GM19238 (cell line): ENCODE data around the gene MTNR1B.

ENCODE experiments used
- DNase-seq: peaks from one replicate; pipeline ENCODE4 v3.0.0; 2011; ENCODE audit warnings: low spot score; ENCODE audit not compliant: insufficient read length

MTNR1B gene

DNA sequence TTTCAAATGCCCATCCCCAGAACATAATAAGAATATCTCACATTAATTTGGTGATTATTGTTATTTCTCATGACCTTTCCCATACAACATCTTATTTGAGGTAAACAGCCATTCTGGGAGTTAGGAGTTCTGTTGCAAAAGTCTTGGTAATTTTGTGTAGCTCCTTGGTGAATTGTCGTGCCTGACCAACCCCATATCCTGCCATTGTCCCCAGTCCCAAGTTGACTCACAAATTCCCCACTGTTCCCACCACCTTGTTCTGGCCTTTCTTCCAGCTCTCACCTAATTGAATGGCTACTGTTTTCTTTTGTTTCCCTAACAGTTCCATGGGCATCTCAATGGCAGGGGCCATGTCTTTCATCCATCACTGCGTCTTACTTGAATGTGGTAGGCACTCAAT, 8.0 kb downstream of the MTNR1B start:
- no peak for DNase-seq

DNA sequence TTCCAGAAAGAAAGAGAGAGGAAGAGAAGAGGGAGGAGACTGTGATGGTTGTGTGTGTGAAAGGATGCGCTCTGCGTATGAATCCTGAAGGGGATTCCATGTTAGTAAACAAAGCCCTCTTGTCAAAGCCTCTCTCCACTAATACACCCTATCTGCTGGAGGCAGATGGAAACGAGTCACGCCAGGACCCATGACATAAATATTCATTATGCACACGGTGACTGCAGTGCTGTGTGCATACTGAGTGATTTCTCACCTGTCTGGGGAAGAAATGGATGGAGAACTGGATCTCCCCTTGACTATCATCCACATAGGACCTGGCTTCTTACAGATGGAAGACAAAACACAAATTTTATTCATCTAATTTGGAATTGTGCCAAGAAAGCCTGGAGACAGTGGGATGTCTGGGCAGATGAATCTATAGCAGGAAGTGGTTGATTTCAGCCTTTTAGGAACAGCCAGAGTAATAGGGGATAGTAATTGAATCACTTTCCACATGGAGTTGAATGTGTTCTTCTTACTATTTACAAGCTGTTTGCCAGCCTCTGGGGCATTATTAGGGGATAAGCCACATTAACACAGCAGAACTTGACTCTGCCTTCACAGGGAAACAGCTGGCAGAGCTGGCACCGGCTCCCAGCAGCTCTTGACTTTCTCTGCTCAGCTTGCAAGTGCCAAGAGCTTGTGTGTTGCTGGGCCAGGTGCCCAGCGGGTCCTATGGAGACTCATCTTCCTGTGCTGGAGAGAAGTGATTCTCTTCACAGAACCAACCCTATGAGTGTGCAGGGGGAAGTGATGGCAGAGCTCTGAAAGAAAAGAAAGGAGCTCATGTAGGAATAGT, 9.0 kb downstream of the MTNR1B start:
- no peak for DNase-seq

DNA sequence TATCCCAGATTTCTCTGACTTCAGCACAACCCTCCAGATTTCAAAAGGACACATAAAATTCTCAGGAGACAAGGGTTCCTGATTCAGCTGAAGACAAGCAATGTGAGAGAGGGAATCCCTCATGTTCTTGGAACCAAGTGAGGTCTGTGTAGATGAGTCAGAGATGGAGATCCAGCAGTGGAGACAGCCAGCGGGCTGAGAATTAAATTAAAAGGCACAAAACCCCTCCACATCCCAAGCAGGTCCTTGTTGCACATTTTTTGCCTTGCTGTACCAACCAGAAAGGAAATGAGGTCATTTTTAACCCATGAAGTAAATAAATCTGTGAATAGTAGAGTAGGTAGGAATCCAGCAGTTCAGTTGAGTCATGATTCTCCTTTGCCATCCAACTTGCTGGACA, 9.7 kb downstream of the MTNR1B start:
- DNase-seq = no peak

DNA sequence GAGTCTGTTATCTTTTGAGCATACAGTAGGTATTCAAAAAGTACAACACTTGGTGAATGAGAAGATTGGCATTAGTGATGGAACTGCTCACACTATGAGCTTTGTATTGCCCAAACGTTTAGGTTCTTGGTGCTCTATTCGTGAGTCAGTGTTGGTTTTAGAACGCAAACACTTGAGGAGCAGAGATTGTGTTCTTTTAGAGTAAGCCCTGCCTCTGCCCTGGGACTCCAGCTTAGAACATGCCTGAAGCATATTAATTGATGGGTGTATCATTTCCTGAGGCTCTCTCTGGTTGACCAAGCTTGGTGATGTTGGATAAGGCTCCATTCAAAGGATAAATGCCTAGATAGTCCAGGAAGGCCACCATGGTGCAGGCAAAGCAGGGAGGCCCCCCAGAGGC, 10.9 kb downstream of the MTNR1B start:
- DNase-seq = no peak

DNA sequence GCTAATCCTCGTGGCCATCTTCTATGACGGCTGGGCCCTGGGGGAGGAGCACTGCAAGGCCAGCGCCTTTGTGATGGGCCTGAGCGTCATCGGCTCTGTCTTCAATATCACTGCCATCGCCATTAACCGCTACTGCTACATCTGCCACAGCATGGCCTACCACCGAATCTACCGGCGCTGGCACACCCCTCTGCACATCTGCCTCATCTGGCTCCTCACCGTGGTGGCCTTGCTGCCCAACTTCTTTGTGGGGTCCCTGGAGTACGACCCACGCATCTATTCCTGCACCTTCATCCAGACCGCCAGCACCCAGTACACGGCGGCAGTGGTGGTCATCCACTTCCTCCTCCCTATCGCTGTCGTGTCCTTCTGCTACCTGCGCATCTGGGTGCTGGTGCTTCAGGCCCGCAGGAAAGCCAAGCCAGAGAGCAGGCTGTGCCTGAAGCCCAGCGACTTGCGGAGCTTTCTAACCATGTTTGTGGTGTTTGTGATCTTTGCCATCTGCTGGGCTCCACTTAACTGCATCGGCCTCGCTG, 12.1 kb downstream of the MTNR1B start:
- no peak for DNase-seq

DNA sequence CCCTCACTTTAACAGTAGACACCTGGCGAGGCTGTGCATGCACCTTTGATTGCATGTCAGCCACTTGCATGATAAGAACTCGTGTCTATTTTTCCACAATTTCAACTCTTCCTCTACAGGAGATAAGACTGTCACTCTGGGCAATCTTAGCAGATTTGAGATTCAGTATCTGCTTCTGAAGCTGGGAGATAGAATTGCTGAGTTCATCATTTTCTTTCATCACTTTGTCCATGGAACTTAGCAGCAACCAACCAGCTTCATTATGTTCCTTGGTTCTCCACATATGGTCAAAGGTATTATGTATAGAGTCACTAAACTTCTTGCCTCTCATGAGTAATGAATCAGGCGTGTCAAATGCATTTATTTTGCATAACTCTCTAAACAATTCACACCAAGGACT, 17.1 kb downstream of the MTNR1B start:
- no peak for DNase-seq

DNA sequence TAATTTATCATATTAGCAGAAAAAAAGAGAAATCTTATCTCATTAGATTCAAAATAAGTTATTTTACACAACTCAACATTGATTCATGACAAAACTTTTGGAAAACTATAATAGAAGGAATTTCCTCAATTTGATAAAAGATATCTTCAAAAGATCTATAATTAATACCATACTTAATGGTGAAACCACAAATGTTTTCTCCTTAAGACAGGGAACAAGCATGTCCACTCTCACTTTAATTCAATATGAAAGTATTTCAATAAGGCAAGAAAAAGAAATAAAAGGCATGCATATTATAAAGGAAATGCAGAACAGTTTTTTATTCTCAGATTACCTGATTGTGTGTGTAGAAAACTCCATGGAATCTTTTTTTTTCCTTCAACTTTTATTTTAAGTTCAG, 23.6 kb downstream of the MTNR1B start:
- no peak for DNase-seq

DNA sequence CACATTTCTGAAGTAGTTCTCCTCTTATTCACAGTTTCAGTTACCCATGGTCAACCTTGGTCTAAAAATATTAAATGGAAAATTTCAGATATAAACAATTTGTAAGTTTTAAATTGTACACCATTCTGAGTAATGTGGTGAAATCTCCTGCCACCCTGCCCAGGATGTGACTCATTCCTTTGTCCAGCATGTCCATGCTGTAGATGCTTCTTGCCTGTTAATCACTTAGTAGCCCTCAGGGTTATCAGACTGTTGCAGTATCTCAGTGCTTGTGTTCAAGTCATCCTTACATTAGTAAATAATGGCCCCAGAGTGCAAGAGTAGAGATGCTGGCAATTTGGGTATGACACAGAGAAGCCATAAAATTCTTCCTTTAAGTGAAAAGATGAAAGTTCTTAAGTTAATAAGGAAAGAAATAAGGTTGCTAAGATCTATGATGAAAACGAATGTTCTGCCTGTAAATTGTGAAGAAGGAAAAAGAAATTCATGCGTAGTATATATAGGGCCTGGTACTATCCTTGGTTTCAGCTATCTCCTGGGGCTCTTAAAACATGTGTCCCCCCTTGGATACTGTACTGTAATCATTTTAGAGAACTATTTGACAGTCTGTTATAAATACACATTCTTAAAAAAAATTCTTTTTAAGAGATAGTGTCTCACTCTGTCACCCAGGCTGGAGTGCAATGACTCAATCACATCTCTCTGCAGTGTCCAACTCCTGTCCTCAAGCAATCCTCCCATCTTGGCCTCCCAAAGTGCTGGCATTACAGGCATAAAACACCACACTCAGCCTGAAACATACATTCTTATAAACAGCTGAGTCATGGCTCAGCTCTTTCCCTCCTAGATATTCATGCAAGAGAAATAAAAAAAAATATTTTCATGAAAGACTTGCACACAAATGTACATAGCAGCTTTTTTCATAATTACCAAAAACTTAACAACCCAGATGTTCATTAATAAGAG, 31.3 kb downstream of the MTNR1B start:
- DNase-seq = no peak

DNA sequence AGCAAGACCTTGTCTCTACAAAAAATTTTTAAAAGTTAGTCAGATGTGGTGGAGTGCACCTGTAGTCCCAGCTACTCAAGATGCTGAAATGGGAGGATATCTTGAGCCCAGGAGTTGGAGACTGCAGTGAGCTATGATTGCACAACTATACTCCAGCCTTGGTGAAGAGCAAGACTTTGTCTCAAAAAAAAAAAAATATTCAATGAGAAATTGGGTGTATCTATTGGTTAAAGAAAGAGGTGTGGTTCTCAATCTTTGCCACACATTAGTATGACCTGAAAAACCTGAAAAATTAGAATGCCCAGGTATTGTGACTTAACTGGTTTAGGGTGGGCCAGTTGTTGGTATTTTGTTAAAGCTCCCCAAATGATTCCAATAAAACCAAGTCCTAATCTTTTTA, 32.4 kb downstream of the MTNR1B start:
- DNase-seq = no peak

DNA sequence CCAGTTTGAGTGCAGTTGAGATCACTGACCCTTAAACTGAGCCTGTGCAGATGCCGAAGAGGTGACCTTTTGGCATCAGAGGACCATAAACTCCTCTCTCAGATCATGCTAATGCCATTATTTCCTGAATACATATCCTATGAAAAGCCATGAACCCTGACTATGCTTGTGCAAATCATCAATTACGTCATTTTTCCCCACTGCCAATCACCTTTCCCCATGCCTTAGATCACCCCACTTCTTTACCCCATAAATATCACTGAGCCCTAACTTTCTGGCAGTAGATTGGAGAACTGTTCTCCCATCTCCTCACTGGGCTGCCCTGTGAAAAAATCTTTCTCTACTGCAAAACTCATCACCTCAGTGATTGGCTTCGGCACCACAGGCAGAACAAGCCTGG, 32.9 kb downstream of the MTNR1B start:
- no peak for DNase-seq

DNA sequence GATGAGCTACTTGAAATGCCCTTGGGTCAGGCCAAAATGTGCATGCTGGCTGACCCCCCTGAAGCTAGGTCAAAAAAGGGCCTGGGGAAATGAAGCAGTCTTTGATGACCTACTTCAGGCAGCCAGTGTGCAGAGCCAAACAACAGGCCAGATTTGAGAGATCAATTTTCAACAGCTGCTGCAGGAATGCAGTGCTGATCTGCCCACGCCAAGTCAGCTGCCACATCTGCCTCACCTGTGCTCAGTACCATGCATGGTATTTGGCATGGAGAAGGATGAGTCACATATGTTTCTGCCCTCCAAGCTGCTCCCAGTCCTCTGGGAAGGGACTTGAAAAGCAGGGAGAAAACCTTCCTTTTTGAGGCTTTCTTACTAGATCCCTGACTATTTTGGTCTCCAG, 35.8 kb downstream of the MTNR1B start:
- no peak for DNase-seq

DNA sequence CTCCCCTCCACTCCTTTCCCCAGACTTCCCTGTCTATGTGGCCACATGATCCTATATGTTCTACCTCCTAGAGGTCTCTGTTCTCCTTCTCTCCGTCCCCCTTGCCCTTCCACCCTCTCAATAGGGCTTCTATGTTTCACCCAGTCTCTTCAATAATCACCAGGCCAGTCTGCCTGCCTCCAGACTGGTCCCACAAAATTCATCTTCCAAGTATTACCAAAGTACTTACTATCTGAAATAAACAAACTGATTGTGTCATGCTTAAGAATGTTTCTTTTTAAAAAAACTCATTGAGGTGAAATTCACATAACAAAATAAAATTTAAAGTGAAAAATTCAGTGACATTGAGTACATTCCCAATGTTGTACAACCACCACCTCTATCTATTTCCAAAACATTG, 44.2 kb downstream of the MTNR1B start:
- no peak for DNase-seq

DNA sequence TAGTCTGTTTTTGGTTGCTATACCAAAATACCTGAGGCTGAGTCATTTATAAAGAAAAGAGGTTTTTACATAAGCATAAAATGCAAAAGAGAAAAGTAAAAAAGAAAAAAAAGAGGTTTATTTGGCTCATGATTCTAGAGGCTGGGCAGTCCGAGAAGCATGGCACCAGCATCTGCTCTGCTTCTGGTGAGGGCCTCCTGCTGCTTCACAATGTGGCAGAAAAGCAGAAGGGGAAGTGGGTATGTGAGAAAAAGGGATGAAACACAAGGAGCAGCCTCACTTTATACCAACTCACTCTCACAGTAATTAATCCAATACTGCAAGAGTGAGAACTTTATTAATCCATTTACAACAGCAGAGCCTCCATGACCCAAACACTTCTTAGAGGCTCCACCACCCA, 47.1 kb downstream of the MTNR1B start:
- no peak for DNase-seq

DNA sequence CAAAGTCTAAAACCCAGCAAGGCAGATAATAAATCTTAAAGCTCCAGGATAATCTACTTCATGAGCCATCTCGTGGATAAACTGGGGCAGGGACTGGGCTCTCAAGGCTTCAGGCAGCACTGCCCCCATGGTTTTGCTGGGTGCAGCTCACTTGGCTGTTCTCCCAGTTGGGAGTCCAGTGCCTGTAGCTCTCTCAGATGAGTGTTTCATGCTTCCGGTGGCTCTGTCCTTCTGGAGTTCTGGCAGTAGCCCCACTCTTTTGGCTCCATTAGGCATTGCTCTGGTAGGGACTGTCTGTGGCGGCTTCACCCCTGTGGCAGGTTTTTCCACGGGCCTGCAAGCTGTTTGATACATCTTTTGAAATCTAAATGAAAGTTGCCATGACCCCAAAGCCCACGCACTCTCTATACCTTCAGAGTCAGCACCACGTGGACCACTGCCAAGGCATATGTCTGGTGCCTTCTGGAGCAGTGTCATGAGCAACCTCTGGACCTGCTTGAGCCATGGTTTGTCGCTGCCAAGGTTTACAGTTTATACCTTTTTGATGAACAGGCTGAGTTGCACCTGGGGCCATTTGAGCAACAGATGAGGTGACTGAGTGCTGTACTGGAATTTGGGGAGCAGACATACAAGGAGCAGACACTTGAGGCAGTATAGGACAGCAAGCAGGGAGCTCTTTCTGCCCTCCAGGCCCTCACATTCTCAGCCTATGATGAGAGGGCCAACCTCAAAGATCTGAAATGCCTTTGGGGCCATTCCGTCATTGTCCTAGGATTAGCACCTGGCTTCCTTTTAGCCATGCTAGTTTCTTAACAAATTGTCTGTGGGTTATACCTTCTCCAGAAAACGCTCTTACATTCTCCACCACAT, 48.6 kb downstream of the MTNR1B start:
- no peak for DNase-seq

DNA sequence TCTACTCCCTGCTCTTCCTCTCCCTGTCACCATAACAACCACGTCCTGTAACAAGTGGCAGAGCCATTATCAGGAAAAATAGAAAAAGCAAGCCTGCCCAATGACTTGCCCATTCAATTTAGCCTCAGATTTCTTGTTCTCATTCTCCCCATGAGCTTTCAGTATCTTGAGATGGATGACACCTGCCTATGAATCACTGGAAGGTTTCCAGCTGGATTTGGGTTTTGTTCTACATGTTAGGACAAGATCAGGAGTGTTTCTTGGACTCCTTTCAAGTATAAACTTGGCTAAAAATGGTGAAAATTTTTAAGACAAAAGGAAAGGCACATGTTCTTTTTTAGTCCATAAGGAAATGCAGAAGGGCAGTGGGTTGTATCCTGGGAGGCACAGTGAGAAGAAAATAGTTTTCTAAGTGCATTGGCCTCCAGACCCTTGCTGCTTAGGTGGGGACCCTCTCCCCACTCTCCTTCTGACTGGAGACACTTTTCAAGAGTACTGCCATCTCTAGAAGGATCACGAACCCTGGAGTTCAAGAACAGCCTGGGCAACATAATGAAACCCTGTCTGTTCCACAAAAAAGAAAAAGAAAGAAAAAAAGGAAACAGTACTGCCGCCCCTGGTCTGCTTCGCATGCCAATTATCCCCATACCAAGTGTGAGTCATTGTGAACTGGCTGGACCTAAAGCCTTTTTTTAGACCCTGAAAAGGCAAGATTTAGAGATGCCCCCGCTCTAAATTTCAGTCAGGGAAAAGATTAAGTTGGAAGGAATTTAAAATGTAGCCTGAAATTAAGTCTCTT, 51.0 kb downstream of the MTNR1B start:
- DNase-seq = no peak

DNA sequence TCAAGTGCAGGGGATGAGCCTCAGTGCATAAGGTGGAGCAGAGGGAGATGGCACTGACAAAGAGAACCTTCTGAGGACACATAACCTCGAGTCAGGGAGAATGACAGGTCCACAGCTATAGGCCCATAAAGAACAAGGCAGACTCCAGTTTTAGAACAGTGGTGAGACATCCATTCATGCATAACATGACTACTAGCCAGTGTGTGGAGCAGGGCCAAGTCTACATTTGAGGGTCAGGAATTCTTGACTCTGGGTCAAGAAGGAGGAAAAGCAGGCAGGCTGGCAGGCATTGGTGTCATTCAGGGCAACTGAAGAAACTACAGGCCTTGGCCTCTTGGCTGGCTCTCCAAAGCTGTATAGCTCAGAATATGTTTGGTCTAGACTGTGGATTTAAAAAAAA, 54.9 kb downstream of the MTNR1B start:
- DNase-seq = no peak

DNA sequence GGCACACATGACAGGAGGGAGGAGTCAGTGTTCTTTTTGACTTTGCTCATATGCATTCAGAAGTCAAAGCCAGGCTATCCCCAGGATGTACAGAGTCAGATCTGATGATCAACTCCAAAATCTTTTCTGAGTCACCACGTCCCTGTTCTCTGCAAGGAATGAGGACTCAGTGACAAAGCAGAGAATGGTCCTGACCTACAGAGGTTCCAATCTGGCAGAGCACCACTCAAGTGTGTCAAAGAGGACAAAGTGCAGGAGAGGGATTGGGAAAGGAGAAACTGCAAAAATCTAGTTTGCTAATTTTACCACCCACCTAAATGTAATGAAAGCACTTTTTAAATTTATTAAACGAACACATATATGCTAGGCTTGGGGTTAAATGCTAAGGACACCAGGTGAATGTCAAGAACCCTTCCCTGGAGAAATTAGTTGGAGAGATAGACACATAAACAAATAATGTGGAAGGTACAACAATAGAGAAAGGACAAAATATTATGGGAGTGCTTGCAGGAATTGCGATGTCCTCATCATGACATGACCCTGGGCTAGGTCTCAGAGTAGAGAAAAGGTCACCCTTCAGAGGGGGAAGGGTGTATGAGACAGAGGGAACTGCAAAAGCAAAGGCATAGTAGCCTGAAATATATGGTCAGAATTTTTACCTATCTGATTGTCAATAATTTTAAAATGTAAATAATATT, 56.3 kb downstream of the MTNR1B start:
- no peak for DNase-seq

DNA sequence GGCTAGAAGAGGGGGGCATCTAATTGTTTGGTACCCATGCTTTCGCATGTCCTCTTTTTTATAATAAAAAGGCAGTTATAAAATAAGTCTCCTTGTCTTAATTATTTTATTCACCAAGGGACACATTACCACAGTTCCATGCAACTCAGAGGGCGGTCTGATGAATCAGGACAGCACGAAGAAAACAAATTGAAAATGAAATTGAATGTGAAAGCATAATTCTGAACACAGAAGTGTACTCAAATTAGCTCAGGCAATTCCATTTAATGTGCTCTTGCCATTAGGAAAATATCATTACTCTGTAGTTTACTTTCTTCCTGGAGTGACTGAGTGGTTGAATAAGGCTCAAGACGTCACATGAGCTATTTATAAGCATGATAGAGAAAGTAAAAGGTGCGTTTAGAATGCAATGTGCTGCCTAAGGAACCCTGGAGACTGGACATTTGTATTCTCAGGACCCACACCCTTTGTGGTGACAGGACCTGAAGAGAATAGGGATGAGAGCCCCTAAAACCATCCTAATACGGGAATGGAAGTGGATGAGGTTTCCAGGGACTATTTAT, 59.6 kb downstream of the MTNR1B start:
- no peak for DNase-seq

DNA sequence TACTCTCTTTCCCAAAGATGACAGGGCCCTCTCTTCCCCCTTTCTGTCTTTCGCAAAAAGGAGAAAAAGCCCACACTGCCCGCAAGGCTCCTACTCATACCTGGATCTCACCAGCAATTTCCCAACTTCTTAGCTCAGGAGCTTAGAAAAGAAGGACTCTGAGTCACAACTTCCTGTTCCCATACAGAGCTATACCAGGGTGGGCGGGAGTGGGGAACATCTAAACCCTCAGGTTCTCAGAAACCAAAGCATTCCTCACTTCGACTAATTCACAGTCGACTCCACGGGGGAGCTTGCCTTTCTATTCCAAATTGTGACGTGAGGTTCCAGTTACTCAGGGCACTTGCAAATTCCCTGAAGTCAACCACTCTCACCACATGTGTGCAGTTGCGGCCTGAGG, 61.9 kb downstream of the MTNR1B start:
- DNase-seq = no peak
